COLO829 (cell line): Measurements from ENCODE around the gene GIPC2.

Source experiments
- DNase-seq: peaks from one replicate; pipeline ENCODE4 v3.0.0; 2012; ENCODE audit warnings: low spot score

Gene GIPC2

GRCh38 chr1:78146205-78146771, 100.5 kb downstream of the GIPC2 start:
- peak; percentile 2 for DNase-seq

- no peak for DNase-seq
Measured at GRCh38 chr1:78147031-78147430, 101.3 kb downstream of the GIPC2 start.

GRCh38 chr1:78153092-78153736, 107.4 kb downstream of the GIPC2 start:
- DNase-seq = no peak

- no peak for DNase-seq
Measured at GRCh38 chr1:78155121-78155520, 109.4 kb downstream of the GIPC2 start.

GRCh38 chr1:78156805-78157521, 111.2 kb downstream of the GIPC2 start:
- no peak for DNase-seq

- DNase-seq = no peak
Measured at GRCh38 chr1:78165816-78166215, 120.0 kb downstream of the GIPC2 start.

GRCh38 chr1:78168306-78168705, 122.5 kb downstream of the GIPC2 start:
- no peak for DNase-seq

GRCh38 chr1:78170859-78171258, 125.1 kb downstream of the GIPC2 start:
- DNase-seq = no peak

- no peak for DNase-seq
Measured at GRCh38 chr1:78171736-78172590, 126.2 kb downstream of the GIPC2 start.

- peak; percentile 30 for DNase-seq
Measured at GRCh38 chr1:78176448-78176847, 130.7 kb downstream of the GIPC2 start.

GRCh38 chr1:78177708-78178270, 132.0 kb downstream of the GIPC2 start:
- DNase-seq = no peak

GRCh38 chr1:78178816-78179215, 133.1 kb downstream of the GIPC2 start:
- DNase-seq = no peak

GRCh38 chr1:78184460-78185072, 138.8 kb downstream of the GIPC2 start:
- no peak for DNase-seq
